HG03558 (cell line): ENCODE measurements around the gene SLC45A3.

Experiments
- ATAC-seq: cut with Tn5 transposase; IDR thresholded peaks from one replicate; pipeline ENCODE4 v1.9.1; 2021; ENCODE audit warnings: moderate number of reproducible peaks; ENCODE audit not compliant: unreplicated experiment; ENCODE audit errors: extremely low read depth

Gene SLC45A3

DNA sequence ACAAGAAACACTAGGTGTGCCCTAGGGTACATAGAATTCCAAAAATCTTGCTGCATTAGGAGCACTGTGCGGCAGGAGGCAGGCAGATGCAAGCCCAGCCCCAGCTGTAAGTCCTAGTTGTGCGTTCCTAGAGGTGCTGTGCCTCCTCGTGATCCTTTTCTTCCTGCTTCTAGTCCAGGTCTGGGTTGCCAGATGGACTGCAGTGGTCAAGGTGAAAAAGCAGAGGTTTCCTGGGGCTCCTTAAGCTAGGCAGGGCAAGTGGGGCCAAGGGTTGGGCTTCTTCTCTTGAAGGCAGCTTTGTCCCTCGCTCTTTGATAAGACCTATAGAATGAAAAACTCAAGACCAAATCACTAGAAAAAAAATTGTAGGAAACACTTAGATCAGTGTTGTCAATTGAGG is 21.6 kb upstream of the SLC45A3 start:
- no peak for ATAC-seq

DNA sequence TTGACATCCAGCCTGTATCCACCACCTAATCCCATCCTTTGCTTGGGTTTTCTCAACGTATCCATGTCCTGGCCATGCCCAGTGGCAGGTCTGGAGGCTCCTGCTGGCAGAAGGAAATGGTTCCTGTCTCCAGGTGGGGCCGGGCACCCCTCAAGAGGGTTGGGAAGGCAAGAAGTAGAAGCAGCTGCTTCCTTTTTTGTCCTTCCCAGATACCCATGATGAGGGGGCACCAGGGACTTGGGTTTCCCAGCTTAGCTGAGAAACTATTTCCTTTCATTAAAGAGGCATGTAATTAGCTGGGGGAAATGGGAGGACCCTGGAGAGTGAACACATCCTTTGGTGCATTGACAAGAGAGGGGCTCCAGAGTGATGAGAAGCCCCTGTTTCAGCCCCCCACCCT is 21.1 kb upstream of the SLC45A3 start:
- no peak for ATAC-seq

DNA sequence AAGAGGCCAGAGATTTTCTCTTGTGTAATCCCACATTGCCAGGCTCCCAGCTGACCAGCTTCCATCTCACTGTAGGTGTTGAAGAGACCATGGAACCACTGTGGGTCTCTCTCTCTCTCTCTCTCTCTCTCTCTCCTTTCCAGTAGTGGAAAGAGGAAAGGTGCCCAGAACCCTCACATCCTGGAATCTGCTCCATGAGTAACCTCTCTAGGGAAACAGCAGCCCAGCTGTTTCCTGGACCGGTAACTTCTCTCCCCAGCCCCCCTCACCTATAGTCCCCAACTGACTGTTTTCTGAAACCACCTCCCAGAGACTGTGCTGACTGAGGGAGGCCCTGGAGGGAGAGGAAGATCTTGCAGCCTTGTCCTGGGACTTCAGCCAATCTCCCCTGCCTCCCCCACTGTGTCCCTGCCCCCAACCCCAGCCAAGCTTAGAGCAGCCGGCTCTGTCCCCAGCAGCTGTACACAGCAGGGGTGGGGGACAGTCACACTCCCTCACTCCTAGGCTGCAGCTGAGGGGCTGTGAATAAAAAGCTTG is 20.6 kb upstream of the SLC45A3 start:
- ATAC-seq, result no peak

DNA sequence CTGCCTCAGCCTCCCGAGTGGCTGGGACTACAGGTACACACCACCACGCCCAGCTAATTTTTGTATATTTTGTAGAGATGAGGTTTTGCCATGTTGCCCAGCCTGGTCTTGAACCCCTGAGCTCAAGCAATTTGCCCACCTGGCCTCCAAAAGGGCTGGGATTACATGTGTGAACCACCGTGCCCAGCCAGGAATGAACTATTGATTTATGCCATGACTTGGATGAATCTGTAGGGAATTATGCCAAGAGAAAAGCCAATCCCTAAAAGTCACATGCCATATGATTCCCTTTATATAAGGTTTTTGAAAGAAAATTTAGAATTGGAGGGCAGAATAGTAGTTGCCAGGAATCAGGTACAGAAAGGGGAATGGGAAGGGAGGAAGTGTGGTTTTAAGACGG is 19.1 kb upstream of the SLC45A3 start:
- no peak for ATAC-seq

DNA sequence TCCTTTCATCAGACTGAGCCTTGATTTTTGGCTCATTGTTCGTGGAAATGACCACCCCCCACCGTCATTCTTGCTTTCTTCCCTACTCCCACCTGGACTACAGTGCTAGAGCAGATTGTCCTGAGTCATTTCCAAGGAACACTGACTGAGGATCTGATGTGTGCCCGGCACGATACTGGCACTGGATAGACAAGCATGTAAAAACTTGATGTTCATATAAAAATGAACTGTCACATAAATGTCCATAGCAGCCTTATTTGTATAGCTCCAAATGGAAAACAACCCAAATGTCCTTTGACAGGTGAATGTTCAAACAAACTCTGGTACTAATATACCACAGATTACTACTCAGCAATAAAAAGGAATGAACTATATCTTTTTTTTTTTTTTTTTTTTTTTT is 18.6 kb upstream of the SLC45A3 start:
- ATAC-seq, result no peak

DNA sequence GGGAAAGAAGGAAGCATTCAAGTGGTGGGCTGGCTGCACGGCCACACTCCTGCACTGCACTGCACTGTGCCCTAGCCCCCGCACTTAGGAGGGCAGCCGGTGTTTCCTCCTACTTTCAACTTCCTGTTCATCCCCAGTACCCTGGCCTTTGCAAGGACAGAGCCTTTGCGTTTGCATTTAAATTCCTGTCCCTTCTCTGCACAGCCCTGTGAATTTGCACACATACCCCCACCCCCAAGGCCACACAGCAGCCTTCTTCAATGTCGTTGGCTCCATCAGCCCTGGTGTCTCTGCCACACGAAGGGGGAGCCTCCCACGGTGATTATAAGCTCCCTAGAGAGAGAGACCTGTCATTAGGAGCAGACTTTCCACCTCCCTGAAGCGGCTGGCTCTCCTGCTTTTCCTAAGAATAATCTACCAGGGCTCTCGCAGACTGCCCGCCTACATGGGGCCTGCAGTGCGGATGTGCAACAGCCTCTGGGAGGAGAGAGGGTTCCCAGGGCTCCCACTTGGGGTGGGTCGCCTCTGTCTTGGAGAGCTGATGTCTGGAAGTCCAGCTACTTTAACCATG is 13.2 kb upstream of the SLC45A3 start:
- ATAC-seq, result no peak

DNA sequence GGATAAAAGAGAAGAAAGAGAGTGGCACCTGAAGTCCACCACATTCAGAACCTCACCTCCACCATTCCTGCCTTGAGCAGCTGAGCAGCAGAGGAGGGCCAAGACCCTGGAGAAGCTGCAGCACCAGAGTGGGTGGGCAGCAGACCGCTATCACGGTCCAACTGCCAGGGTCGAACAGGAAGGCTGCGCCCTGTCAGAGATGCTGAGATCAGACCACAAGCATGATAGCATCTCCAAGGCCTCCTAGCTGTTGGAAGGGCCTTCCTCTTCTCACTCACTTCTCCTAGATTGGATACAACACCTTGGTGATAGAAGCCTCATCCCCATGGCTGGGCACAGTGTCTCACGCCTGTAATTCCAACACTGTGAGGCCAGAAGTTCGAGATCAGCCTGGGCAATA is 12.1 kb upstream of the SLC45A3 start:
- no peak for ATAC-seq

DNA sequence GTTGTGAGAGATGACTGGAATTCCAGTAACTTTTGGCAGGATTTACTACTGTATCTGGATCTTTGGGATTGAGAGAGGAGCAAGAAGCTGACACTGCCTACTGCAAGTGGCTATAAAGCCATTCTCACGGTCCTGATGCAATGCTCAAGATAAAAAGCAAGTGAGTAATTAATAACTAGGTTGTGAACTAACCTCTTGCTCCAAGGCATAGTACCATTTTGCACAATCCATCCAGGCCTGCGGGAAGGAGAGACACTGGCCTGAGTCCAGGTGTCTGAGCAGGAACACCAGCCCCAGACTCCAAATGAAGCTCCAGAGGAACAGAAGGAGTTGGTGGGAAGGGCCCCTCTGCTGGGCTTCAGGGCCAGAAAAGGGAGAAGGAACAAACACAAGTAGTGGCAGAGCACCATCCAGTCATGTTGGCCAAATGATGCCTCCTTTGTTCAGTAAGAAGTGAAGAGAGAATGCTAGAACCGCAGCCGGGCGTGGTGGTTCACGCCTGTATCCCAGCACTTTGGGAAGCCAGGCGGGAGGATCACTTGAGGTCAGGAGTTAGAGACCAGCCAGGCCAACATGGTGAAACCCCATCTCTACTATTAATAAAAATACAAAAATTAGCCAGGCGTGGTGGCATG is 9.9 kb upstream of the SLC45A3 start:
- no peak for ATAC-seq

DNA sequence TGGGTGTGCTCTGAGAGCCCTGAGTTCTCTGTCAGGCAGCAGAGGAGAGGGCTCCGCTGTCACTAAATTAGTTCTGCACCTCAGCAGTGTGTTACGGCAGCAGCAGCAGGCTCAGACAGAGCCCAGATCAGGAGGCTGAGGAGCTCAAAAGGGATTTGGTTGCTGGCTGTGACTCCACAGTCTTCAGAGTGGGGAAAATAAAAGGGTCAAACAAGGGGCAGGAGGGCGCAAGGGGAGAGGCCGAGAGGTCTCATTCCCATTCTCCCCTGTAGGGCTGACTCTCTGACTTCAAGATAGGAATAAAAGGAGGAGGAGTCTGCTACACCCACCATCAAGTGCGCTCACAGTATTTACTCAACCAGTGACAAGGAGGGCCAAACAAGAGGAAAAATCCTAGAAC is 9.2 kb upstream of the SLC45A3 start:
- ATAC-seq, result no peak

DNA sequence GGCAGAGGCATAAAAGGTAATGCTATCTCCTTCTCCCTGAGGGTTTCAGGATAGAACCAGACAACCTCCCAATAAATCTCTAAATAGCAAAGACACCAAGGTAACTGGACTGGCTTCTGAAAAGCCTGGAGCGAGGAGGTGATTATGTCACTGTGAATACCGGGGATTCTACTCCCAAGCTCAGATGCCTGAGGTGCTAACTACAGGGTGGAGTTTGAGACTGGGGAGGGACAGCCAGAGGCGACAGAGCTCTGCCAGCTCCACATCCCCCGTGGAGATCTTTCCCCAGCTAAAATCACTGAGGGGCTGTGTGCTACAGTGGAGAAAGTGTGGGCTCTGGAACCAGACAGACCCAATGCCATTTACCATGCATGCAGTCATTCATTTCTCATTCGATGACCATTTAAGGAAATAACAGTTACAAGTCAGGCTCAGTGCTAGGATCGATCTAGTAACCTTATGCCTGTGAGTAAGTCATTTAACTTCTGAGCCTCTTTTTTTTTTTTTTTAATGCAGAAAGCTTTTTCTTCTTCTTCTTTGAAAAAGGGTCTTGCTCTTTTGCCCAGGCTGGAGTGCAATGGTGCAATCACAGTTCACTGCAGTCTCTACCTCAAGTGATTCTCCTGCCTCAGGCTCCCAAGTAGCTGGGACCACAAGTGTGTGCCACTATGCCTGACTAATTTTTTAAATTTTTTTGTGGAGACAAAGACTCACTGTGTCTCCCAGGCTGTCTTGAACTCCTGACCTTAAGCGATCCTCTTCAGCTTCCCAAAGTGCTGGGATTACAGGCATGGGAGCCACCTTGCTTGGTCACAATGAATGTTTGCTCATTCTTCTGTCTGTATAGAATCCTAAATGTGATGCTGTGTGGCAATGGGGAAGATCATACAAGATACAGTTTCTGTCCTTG is 8.1 kb upstream of the SLC45A3 start:
- no peak for ATAC-seq

DNA sequence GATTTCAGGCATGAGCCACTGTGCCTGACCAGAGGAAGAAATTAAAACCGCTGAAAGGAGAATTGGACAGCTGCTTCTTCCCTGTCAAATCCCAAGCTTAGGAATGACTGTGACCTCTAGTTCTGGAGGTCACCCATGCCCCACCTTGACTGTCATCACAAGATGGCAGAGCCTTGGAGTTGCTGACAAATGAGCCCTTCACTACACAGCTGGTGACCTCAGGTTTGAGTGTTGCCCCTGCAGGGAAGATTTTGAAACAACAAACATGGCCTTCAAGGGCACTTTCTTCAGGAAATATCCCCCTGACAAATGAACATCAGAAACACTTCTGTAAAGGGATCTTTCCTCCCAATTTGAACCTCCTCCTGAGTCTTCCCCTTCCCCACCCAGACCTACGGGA is 6.9 kb upstream of the SLC45A3 start:
- no peak for ATAC-seq

DNA sequence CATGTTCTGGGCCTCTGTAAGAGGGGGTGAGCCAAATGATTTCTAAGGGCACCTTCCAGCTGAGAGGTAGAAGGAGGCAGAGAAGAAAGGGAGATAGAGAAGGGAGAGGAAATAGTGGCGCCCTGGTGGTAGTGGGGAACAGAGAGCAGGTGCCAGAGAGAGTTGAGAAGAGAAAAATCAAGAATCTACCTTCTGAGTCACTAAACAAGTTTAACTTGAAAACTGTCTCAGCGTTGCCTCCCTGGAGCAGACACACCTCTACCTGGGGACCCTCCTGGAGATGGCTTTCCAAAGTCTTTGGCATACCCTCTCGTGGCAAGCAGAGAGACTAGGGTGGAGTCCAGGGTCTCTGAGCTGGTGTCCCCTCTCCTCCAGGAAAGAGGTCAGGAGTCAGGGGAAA is 1.1 kb upstream of the SLC45A3 start:
- ATAC-seq, result no peak

DNA sequence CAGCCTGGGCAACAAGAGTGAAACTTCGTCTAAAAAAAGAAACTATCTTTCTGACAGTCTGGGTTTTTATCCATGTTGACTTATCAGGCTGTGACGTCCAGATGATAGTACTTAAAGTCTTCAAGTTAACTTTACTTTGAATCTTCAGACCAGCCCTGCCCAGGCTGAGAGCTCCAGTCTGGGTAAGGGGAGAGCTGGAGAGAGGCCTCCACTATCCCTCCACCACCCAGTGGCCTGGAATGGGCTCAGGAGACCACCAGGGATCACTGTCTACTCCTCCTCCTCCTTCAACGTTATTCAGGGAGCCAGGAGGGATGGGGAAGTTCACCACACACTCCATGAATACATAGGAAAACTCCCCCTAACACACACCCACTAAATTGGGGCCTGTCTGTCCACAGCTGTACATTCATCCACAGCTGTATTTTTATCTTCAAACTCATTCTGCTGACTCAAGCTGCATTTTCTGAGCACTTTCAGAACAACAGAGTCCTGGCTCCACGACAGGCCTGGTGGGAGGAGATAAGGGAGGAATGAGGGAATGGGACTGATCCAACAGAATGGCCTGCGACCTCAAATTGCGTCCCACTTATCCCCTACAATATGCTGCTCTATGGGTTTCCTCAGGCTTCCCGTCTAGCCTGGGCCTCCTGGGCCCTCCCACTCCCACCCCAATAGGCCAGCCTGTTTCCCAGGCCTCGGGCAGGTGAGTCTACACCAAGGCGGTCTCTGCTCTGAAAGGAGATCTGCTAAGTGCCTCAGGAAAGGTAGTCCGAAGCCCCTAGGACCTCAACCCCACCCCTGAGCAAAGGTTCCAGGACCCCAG is 1.8 kb downstream of the SLC45A3 start:
- ATAC-seq, result no peak

DNA sequence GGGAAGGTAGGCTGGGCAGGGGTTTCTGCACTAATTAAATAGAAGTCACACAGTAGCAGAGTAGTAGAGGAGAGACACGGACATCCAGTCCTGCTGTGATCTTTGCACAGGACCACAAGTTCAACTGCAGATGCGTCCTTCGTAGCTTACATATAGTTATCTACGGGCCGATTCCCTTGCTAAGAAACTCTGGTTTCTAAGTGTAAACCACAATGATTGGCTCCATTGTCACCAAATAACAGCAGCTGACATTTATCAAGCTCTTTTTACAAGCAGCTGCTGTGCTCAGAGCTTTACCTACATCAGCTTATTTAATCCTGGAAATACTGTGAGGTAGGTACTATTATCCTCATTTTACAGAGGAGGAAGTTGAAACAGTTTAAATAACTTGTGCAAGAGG is 3.1 kb downstream of the SLC45A3 start:
- no peak for ATAC-seq

DNA sequence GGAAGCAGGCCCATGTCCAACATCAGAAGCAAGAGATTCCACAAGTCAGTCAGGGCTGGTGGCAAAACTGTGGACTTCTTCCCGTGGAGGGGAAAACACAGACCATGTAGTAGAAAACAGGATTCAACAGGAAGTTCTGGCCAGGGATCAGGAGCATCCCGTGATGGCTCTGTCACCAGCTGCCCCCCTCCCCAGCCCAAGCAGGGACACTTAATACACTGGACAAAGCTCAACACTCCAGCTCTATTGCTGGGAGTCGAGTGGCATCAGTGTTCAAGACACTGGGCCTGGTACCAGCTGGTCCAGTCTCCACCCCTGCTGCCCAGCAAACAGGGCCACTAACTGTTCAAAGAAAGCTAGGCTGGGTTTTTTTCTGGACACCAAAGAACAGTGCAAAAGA is 3.7 kb downstream of the SLC45A3 start:
- ATAC-seq, result no peak

DNA sequence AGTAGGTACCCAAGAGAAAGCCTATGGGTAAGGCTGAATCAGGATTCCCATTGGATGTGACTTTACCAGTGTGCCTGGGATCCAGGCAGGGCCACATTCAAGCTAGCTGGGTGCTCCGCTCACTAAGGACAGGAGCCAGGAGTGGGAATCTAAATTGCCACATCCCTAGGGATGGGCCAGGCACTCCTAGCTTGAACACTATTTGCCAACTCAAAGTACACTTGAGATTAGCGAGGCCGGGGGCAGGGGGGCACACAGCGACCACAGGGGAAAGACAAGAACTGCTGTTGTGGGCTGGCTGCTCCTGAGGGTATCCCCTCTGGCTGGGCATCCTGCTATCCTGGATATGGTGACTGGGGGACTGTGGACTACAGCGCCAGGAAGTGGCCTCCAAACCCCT is 4.3 kb downstream of the SLC45A3 start:
- ATAC-seq, result no peak

DNA sequence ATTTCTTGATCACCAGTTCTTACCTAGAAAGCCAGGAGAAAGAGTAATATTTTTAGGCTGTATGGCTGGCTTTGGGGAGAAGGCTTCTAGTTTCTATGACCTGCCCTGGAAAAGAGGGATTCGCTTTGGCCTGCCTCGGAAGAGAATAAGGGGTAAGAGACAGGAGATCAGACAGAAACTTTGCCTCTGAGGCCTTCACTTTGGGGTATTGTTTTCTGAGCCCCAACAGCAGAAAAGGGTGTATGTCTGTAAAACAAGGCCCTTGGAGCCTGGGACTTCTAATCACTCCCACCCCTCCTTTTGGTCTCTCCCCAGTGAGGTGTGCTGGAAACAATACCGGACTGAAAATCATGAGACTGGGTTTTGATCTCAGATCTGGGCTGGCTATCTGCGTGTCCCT is 5.1 kb downstream of the SLC45A3 start:
- ATAC-seq, result no peak

DNA sequence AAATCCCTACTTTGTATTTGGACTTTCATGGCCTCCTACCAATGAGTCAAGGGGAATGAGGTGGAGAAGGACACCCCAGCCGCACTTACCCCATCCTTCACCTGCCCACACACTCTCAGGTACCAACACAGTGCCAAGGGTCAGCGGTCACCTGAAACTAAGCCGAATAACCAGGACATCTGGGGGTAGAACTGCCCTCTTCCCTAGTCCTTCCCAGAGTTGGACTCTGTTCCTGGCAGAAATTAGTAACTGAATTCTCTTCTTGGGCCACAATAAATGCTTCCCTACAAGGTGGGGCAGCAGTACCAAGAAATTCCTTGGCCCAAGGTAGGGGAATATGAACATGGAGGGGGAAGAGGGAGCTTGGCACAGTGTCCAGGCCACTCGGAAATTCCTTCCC is 7.3 kb downstream of the SLC45A3 start:
- no peak for ATAC-seq

DNA sequence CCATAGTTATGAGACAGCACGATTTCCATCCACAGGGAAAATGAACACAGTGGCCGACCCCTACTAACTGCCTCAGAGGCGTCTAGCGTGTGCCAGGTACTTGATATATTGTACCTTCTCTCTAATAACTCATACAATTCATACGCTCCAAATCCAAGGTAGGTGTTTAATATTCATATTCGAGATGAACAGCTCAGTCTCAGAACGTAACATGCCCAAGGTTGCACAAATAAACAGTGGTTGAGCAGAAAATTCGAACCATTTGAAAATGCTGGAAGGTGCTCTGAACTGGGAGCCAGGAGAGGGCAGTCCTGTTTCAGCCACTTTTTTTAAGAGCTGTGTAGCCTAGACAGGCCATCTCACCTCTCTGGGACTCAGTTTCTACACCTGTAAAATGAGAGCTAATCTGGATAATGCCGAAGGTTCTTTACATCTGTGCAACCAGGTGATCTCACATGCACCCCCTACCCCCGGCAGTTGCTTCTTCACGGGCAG is 7.9 kb downstream of the SLC45A3 start:
- no peak for ATAC-seq
